ENCODE measurements around the gene KCNH2.

The KCNH2 gene

DNA sequence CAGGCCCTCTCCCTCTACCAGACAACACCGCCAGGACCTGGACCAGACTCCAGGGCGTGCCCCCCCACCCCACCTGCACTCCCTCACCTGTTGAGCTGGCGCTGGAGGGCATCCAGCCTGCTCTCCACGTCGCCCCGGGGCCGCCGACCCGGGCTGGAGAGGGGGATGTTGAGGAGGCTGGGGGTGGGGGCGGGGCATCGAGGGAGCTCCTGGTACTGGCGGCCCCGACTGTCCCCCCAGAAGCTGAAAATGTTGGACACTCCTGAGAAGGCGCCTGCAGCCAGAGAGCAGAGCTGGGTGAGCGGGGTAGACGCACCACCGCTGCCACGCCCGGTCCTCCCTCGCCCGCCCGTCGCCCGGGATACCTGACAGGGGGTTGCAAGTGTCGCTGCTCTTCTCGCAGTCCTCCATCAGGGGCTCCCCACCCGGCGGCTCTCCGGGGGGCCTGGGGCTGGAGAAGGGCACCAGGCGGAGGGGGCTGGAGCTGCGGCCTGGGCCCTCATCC is 30.8 kb downstream of the KCNH2 start:
- no peaks in the 10 kb centered on the region for H3K36me3 ChIP-seq (ENCODE audit: control insufficient read depth, insufficient read depth, low read length)
- TF ChIP-seq, protein P1, sequence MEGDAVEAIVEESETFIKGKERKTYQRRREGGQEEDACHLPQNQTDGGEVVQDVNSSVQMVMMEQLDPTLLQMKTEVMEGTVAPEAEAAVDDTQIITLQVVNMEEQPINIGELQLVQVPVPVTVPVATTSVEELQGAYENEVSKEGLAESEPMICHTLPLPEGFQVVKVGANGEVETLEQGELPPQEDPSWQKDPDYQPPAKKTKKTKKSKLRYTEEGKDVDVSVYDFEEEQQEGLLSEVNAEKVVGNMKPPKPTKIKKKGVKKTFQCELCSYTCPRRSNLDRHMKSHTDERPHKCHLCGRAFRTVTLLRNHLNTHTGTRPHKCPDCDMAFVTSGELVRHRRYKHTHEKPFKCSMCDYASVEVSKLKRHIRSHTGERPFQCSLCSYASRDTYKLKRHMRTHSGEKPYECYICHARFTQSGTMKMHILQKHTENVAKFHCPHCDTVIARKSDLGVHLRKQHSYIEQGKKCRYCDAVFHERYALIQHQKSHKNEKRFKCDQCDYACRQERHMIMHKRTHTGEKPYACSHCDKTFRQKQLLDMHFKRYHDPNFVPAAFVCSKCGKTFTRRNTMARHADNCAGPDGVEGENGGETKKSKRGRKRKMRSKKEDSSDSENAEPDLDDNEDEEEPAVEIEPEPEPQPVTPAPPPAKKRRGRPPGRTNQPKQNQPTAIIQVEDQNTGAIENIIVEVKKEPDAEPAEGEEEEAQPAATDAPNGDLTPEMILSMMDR (IDR thresholded peaks at IDR 0.05; ENCODE audit: insufficient read depth, low read length, poor library complexity, severe bottlenecking): no peak
- no peak overlapping the region for H3K4me3 ChIP-seq (replicated peaks; ENCODE audit: low read depth, low read length)
- no peak for DNase-seq (ENCODE audit: extremely low read depth, insufficient read length)
- no peaks in the 10 kb centered on the region; the same call in 1 of the 2 replicates for H3K27me3 ChIP-seq (replicated peaks; ENCODE audit: control insufficient read depth, insufficient read depth, low read length)

DNA sequence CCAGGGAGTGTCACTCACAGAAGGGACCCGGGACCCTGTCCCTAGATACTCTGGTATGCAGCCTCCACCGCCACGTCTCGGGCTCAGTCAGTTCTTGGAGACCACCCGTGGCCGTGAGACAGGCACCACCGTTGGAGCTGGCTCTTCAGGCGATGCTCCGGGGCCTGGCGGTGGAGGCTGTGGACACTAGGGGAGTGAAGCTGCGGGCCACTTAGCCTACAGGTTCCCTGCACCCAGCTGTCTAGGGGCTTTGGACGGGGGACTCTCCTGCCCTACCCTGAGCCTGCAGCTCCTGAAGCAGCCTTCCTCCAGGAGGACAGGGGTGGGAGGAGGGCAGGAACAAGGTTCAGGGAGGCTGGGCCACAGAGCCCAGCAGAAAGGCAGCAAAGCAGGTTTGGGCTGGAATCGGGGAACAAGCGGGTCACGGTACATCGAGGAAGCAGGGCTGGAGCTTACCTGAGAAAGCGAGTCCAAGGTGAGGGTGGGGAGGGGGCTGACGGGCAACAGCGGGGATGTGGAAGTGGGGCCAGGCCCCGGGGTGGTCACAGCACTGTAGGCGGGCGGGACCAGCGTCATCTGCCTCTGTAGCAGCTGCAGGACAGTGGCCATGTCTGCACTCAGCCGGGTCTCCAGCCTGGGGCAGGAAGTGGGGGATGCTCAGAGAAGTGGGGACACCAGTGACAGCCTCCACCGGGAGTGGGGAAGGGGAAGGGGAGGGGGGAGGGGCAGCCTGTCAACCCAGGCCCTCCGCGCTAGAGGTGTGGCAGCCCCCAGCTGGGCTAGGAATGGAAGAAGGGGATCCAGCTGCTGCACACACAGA is 31.5 kb downstream of the KCNH2 start:
- H3K4me3 ChIP-seq (replicated peaks; ENCODE audit: low read depth, low read length): no peak overlapping the region

DNA sequence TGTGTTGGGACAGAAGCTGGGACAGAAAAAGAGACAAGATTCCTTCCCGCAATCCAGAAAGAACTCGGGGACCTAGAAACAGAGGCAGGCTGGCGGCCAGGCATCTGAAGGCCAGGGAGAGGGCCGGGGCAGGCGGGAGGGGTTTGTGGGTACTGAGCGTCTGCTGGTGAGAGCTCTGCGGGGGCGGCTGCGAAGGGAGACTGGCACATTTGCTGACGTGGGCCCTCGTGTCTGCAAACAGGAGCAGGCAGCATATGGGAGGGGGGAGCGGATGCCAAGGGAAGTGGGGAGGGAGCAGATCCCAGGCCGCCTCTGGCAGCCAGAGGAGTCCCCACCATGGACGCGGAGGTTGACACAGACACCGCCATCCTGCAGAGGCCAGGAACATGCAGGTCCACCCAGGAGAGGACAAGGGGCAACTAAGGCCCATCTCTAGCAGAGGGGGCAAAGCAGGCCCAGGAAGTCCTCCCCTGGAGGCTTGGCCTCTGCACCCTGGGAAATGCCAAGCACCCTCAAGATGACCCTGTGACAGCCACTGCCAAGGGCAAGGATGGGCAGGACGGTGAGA is 32.2 kb downstream of the KCNH2 start:
- Histone ChIP-seq H3K4me3 (replicated peaks; ENCODE audit: low read depth, low read length) (no peak overlapping the region), H3K27me3 (replicated peaks; ENCODE audit: control insufficient read depth, insufficient read depth, low read length) (no peaks in the 10 kb centered on the region; the same call in 1 of the 2 replicates), H3K36me3 (ENCODE audit: control insufficient read depth, insufficient read depth, low read length) (no peaks in the 10 kb centered on the region)
- DNase-seq (ENCODE audit: extremely low read depth, insufficient read length): no peak
- TF ChIP-seq, protein P1 (IDR thresholded peaks at IDR 0.05; ENCODE audit: insufficient read depth, low read length, poor library complexity, severe bottlenecking): no peak

More for the DNA sequence above, 31.5 kb downstream of the KCNH2 start:
- Histone ChIP-seq H3K27me3 (replicated peaks; ENCODE audit: control insufficient read depth, insufficient read depth, low read length) (no peaks in the 10 kb centered on the region; the same call in 1 of the 2 replicates), H3K36me3 (ENCODE audit: control insufficient read depth, insufficient read depth, low read length) (no peaks in the 10 kb centered on the region)
- TF ChIP-seq, protein P1 (IDR thresholded peaks at IDR 0.05; ENCODE audit: insufficient read depth, low read length, poor library complexity, severe bottlenecking): no peak
- DNase-seq (ENCODE audit: extremely low read depth, insufficient read length): no peak

DNA sequence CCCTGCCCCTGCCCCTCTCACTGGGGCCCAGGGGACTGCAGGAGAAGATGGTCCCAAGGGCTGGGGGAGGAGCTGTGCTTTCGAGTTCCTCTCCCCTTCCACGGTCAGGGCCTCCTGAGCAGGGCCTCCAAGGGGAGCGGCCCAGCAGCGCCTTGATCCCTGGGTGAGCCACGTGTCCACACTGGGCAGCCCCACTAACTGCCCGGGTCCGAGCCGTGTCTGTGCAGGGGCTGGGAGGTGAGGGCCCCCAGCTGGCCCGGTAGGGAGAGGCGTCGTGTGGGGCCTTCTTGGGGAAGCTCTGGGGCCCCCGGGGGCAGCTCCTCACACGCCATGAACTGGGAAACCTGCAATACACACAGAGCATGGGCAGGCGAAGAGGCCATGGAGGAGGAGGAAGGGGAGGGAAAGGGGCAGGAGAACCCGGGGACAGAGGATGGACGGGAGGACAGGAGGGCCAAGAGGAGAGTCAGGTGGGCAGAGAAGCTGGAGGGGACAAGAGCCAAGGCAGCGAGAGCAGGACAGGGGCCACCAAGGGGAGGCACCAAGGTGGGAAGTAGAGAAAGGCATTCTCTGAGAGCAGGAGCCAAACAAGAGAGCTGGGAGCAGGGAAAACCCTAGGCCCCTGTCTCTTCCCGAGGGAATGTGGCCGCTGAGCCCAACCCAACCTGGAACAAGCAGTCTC is 32.8 kb downstream of the KCNH2 start:
- Histone ChIP-seq H3K27me3 (replicated peaks; ENCODE audit: control insufficient read depth, insufficient read depth, low read length) (no peaks in the 10 kb centered on the region; the same call in 1 of the 2 replicates), H3K4me3 (replicated peaks; ENCODE audit: low read depth, low read length) (no peak overlapping the region), H3K36me3 (ENCODE audit: control insufficient read depth, insufficient read depth, low read length) (no peaks in the 10 kb centered on the region)
- no peak for DNase-seq (ENCODE audit: extremely low read depth, insufficient read length)
- TF ChIP-seq, protein P1 (IDR thresholded peaks at IDR 0.05; ENCODE audit: insufficient read depth, low read length, poor library complexity, severe bottlenecking): no peak

DNA sequence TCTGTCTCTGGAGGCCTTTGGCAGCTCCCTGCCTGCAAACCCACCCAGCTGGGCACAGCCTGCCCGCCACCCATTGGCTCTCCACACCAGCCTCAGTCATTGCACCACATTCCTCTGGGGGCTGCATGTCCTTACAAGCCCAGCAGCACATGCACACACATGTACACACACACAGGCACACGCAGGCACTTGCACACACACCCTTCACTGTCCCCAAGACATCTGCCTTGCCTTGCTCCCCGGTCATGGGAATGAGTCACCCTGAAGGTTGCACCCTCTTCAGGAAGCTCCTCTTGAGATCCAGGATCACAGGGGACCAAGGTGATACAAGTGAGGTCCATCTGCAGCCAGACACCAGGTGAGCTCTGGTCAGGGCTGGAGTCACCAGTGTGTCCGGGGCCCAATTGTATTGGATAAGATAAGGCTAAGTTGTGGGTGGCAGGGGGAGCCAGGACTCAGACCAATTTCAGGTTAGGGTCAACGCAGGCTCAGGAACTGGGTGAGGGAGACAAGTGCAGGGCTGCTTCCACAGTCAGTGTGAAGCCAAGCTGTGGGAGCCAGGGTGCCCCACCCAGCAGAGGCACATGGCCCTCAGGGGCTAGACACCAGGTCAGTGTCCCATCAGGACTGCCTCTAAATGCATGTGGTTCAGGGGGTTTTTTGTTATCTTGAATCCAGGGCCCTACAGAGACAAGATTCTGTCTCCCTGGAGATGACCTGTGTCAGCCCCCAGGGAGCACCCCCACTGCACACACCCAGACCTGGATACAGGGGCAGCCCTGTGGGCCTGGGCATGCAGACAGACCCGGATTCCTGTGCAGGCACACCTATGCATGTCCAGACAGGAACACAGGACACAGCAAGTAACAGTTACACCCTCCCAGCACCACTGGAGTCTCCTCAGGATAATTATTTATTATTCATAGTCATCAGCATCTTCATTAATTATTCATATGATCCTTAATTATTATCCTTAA is 33.8 kb downstream of the KCNH2 start:
- TF ChIP-seq, protein P1 (IDR thresholded peaks at IDR 0.05; ENCODE audit: insufficient read depth, low read length, poor library complexity, severe bottlenecking): no peak
- Histone ChIP-seq H3K27me3 (replicated peaks; ENCODE audit: control insufficient read depth, insufficient read depth, low read length) (no peaks in the 10 kb centered on the region; the same call in 1 of the 2 replicates), H3K4me3 (replicated peaks; ENCODE audit: low read depth, low read length) (no peak overlapping the region), H3K36me3 (ENCODE audit: control insufficient read depth, insufficient read depth, low read length) (no peaks in the 10 kb centered on the region)
- no peak for DNase-seq (ENCODE audit: extremely low read depth, insufficient read length)
